Measurements from ENCODE around the gene OSBPL6.

DNA sequence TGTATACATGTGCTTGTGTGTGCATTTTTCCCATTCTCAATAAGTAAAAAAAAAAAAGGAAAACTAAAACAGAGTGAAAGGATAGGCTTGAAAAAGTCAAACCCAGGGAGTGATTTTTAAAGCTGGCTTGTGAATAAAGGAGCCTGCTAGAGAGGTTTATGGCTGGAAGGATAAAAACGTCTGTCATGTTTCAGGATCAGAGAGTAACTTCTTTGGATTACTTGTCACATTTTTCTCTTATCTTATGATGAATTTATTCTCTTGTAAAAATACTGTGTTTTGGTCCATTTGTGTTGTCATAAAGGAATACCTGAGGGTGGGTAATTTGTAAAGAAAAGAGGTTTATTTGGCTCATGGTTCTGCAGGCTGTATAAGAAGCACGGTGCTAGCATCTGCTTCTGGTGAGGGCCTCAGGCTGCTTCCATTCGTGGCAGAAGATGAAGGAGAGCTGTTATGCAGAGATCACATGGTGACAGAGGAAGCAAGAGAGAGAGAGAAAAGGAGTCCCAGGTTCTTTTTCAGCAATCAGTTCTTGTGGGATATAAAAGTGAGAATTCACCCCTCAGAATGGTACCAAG, 89.1 kb downstream of the OSBPL6 start:
- TF ChIP-seq, protein P1, sequence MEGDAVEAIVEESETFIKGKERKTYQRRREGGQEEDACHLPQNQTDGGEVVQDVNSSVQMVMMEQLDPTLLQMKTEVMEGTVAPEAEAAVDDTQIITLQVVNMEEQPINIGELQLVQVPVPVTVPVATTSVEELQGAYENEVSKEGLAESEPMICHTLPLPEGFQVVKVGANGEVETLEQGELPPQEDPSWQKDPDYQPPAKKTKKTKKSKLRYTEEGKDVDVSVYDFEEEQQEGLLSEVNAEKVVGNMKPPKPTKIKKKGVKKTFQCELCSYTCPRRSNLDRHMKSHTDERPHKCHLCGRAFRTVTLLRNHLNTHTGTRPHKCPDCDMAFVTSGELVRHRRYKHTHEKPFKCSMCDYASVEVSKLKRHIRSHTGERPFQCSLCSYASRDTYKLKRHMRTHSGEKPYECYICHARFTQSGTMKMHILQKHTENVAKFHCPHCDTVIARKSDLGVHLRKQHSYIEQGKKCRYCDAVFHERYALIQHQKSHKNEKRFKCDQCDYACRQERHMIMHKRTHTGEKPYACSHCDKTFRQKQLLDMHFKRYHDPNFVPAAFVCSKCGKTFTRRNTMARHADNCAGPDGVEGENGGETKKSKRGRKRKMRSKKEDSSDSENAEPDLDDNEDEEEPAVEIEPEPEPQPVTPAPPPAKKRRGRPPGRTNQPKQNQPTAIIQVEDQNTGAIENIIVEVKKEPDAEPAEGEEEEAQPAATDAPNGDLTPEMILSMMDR (IDR thresholded peaks at IDR 0.05), result no peak
- TF ChIP-seq POLR2AphosphoS5 (IDR thresholded peaks at IDR 0.05), result no peak
